ENCODE results near the gene ZMIZ1. TPM values are rescaled to one million over a fixed set of nuclear protein-coding genes. Genes with fewer than 3 reads are reported as not detected.

The ZMIZ1 gene
- total RNA-seq, 1 experiment from 2014 or later: 28.4 TPM

DNA sequence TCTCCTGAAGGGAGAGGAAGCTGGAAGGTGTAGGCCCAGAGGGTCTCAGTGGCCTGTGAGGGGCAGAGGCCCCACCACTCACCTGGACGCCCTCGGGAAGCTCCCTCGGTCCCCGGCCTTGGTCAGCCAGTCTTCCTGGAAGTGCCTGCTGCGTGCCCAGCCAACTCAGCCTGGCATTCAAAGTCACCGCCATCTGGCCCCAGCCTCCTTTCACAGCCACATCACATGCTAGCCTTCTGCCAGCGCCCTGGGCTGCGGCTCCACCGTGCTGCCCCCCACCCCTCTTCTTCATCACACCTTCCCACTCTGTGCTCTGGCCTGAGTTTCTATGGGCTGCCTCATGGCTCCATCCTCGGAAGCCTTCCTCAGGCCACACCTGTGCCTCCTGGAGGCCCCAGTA is 98.0 kb downstream of the ZMIZ1 start:
- no peaks in the 10 kb centered on the region for H3K9me2 ChIP-seq (ENCODE audit: insufficient read depth)
- H4K20me1 ChIP-seq (ENCODE audit: insufficient read depth): no peaks in the 10 kb centered on the region
- ChIA-PET CTCF (no interaction called here), POLR2A (no interaction called here), RAD21 (ENCODE audit: low non-redundant PET in 1 of 2, low total read pairs in 2 of 2, uncharacterized antibody in 2 of 2, unreplicated experiment in 2 of 2) (no interaction called here)
- peaks cover 0 to 33% of the 10 kb centered on the region in 2 experiments; a peak in 2 of 4 replicates for H3K4me1 ChIP-seq (ENCODE audit: control insufficient read depth in 1 of 2, insufficient read depth in 2 of 2, low read length in 2 of 2)
- TF ChIP-seq SP1 (IDR thresholded peaks at IDR 0.05; ENCODE audit: low read depth): no peak
- no peak for TF ChIP-seq YY1 (IDR thresholded peaks at IDR 0.05; ENCODE audit: extremely low read depth, insufficient replicate concordance, low read depth, low read length)
- no peak for DNase-seq (ENCODE audit: low read depth, low spot score)
- H3K4me3 ChIP-seq (replicated peaks in 1 of 2; ENCODE audit: low read depth in 1 of 2, low read length in 2 of 2): no peak overlapping the region
- no peaks in the 10 kb centered on the region for H3K27me3 ChIP-seq (ENCODE audit: insufficient read depth, low read length)
- H3K9me3 ChIP-seq (ENCODE audit: control insufficient read depth in 1 of 2, insufficient read depth in 1 of 2, low read depth in 1 of 2, low read length in 2 of 2): no peaks in the 10 kb centered on the region
- H3K9ac ChIP-seq (ENCODE audit: low read length): no peak overlapping the region
- H2AFZ ChIP-seq (ENCODE audit: low read depth, low read length, poor library complexity, severe bottlenecking): no peak overlapping the region
- no peak overlapping the region for H3K4me2 ChIP-seq (ENCODE audit: low read length)
- H3K27ac ChIP-seq (ENCODE audit: low read depth, low read length): no peak overlapping the region
- H3K36me3 ChIP-seq (ENCODE audit: control insufficient read depth in 1 of 2, insufficient read depth in 2 of 2, low read length in 2 of 2): no peaks in the 10 kb centered on the region; a peak in 1 of 4 replicates
- H3K79me2 ChIP-seq (ENCODE audit: insufficient read depth, low read length): no peaks in the 10 kb centered on the region
- no TSS peak for BruUV-seq (replicated peaks)
- intact Hi-C loops (cut with micrococcal nuclease): no loop called here
- ATAC-seq: no peak

DNA sequence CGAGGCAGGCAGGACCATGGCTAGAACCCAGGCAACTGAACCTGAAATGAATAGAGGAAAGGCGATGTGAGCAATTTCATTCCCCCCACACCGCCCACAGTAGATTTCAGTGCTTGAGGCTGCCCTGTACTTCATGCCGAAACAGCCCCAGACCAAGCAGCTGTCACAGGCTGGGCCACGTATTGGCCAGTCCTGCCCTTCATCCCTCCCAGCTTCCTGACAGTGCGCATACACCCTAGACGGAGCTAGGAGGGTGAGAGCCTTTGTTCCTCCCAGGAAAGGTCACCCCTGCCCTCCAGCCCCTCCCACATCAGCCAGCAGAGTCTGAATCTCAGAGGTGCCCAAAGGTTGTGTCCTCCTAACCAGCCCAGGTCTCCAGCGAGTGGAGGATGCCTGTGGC is 98.8 kb downstream of the ZMIZ1 start:
- no peak overlapping the region for H3K4me3 ChIP-seq (replicated peaks in 1 of 2; ENCODE audit: low read depth in 1 of 2, low read length in 2 of 2)
- no peaks in the 10 kb centered on the region for H3K9me2 ChIP-seq (ENCODE audit: insufficient read depth)
- no peak overlapping the region for H2AFZ ChIP-seq (ENCODE audit: low read depth, low read length, poor library complexity, severe bottlenecking)
- ChIA-PET POLR2A (no interaction called here), RAD21 (ENCODE audit: low non-redundant PET in 1 of 2, low total read pairs in 2 of 2, uncharacterized antibody in 2 of 2, unreplicated experiment in 2 of 2) (no interaction called here), CTCF (no interaction called here)
- H3K27me3 ChIP-seq (ENCODE audit: insufficient read depth, low read length): no peaks in the 10 kb centered on the region
- H3K4me2 ChIP-seq (ENCODE audit: low read length): no peak overlapping the region
- ATAC-seq (no peak), DNase-seq (ENCODE audit: low read depth, low spot score) (no peak)
- H3K9ac ChIP-seq (ENCODE audit: low read length): no peak overlapping the region
- no peaks in the 10 kb centered on the region for H3K79me2 ChIP-seq (ENCODE audit: insufficient read depth, low read length)
- no peak overlapping the region for H3K27ac ChIP-seq (ENCODE audit: low read depth, low read length)
- no peaks in the 10 kb centered on the region for H4K20me1 ChIP-seq (ENCODE audit: insufficient read depth)
- H3K36me3 ChIP-seq (ENCODE audit: control insufficient read depth in 1 of 2, insufficient read depth in 2 of 2, low read length in 2 of 2): no peaks in the 10 kb centered on the region; a peak in 1 of 4 replicates
- no TSS peak for BruUV-seq (replicated peaks)
- no peak for TF ChIP-seq YY1 (IDR thresholded peaks at IDR 0.05; ENCODE audit: extremely low read depth, insufficient replicate concordance, low read depth, low read length)
- no peak for TF ChIP-seq SIN3A (IDR thresholded peaks at IDR 0.05; ENCODE audit: low read depth)
- TF ChIP-seq TCF7L2 (IDR thresholded peaks at IDR 0.05; ENCODE audit: borderline replicate concordance, extremely low read depth, insufficient read depth, insufficient read length): no peak
- no peak for TF ChIP-seq SP1 (IDR thresholded peaks at IDR 0.05; ENCODE audit: low read depth)
- TF ChIP-seq POLR2AphosphoS5 (IDR thresholded peaks at IDR 0.05; ENCODE audit: low read depth, low read length): no peak
- no peak for TF ChIP-seq CEBPB (IDR thresholded peaks at IDR 0.05; ENCODE audit: low read depth)
- no peak for TF ChIP-seq EGR1 (IDR thresholded peaks at IDR 0.05; ENCODE audit: low read depth)
- TF ChIP-seq EZH2 (IDR thresholded peaks at IDR 0.05): no peak
- TF ChIP-seq JUND (IDR thresholded peaks at IDR 0.05): no peak
- peaks cover 0 to 32% of the 10 kb centered on the region in 2 experiments; a peak in 2 of 4 replicates for H3K4me1 ChIP-seq (ENCODE audit: control insufficient read depth in 1 of 2, insufficient read depth in 2 of 2, low read length in 2 of 2)
- intact Hi-C loops (cut with micrococcal nuclease): no loop called here
- no peaks in the 10 kb centered on the region for H3K9me3 ChIP-seq (ENCODE audit: control insufficient read depth in 1 of 2, insufficient read depth in 1 of 2, low read depth in 1 of 2, low read length in 2 of 2)
